ENCODE data around the gene OR4C6. TPM values are rescaled to one million over a fixed set of nuclear protein-coding genes. Genes with fewer than 3 reads are reported as not detected.

The OR4C6 gene
- total RNA-seq, 1 experiment from 2014 or later: not detected

GRCh38 chr11:55669376-55669775 is 7.4 kb downstream of the OR4C6 start:
- H3K79me2 ChIP-seq (ENCODE audit: low read length): no peaks in the 10 kb centered on the region
- H3K4me1 ChIP-seq (ENCODE audit: low read length): no peaks in the 10 kb centered on the region
- H3K9ac ChIP-seq (ENCODE audit: low read length): no peak overlapping the region
- no peak overlapping the region for H3K27ac ChIP-seq (ENCODE audit: low read length)
- H2AFZ ChIP-seq (ENCODE audit: low read length): no peak overlapping the region
- H3K9me2 ChIP-seq (replicated peaks; ENCODE audit: insufficient read depth, low read length): no peaks in the 10 kb centered on the region
- H3K4me2 ChIP-seq (ENCODE audit: low read depth, low read length, poor library complexity, severe bottlenecking): no peak overlapping the region
- no peak overlapping the region for H3K4me3 ChIP-seq (ENCODE audit: low read length)
- no peaks in the 10 kb centered on the region for H4K20me1 ChIP-seq (ENCODE audit: insufficient read depth, low read depth, low read length)
- H3K27me3 ChIP-seq (ENCODE audit: low read length): no peaks in the 10 kb centered on the region
- DNase-seq: no peak
- peaks cover 3% of the 10 kb centered on the region; the same call in 1 of the 2 replicates for H3K9me3 ChIP-seq (ENCODE audit: low read length)
- no peaks in the 10 kb centered on the region for H3K36me3 ChIP-seq (ENCODE audit: insufficient read depth, low read length)

- Histone ChIP-seq H3K36me3 (ENCODE audit: insufficient read depth, low read length) (no peaks in the 10 kb centered on the region), H3K27ac (ENCODE audit: low read length) (no peak overlapping the region), H3K79me2 (ENCODE audit: low read length) (no peaks in the 10 kb centered on the region), H3K9ac (ENCODE audit: low read length) (no peak overlapping the region), H4K20me1 (ENCODE audit: insufficient read depth, low read depth, low read length) (no peaks in the 10 kb centered on the region), H3K9me3 (ENCODE audit: low read length) (peaks cover 9% of the 10 kb centered on the region; the same call in 1 of the 2 replicates), H3K4me2 (ENCODE audit: low read depth, low read length, poor library complexity, severe bottlenecking) (no peak overlapping the region), H3K27me3 (ENCODE audit: low read length) (no peaks in the 10 kb centered on the region), H2AFZ (ENCODE audit: low read length) (no peak overlapping the region), H3K4me3 (ENCODE audit: low read length) (no peak overlapping the region), H3K9me2 (replicated peaks; ENCODE audit: insufficient read depth, low read length) (no peaks in the 10 kb centered on the region), H3K4me1 (ENCODE audit: low read length) (no peaks in the 10 kb centered on the region)
- DNase-seq: no peak
Measured at GRCh38 chr11:55673860-55674259, 11.9 kb downstream of the OR4C6 start.

GRCh38 chr11:55697817-55698216 is 35.8 kb downstream of the OR4C6 start:
- no peaks in the 10 kb centered on the region for H3K27me3 ChIP-seq (ENCODE audit: low read length)
- no peak overlapping the region for H2AFZ ChIP-seq (ENCODE audit: low read length)
- H3K4me2 ChIP-seq (ENCODE audit: low read depth, low read length, poor library complexity, severe bottlenecking): no peak overlapping the region
- no peak overlapping the region for H3K4me3 ChIP-seq (ENCODE audit: low read length)
- H4K20me1 ChIP-seq (ENCODE audit: insufficient read depth, low read depth, low read length): no peaks in the 10 kb centered on the region
- no peaks in the 10 kb centered on the region for H3K36me3 ChIP-seq (ENCODE audit: insufficient read depth, low read length)
- H3K9me3 ChIP-seq (ENCODE audit: low read length): peaks cover 18% of the 10 kb centered on the region
- H3K9ac ChIP-seq (ENCODE audit: low read length): no peak overlapping the region
- no peaks in the 10 kb centered on the region for H3K79me2 ChIP-seq (ENCODE audit: low read length)
- H3K9me2 ChIP-seq (replicated peaks; ENCODE audit: insufficient read depth, low read length): no peaks in the 10 kb centered on the region
- H3K4me1 ChIP-seq (ENCODE audit: low read length): no peaks in the 10 kb centered on the region
- no peak overlapping the region for H3K27ac ChIP-seq (ENCODE audit: low read length)
- no peak for DNase-seq

- Histone ChIP-seq H3K27me3 (ENCODE audit: low read length) (no peaks in the 10 kb centered on the region), H3K27ac (ENCODE audit: low read length) (no peak overlapping the region), H3K36me3 (ENCODE audit: insufficient read depth, low read length) (no peaks in the 10 kb centered on the region), H3K9ac (ENCODE audit: low read length) (no peak overlapping the region), H2AFZ (ENCODE audit: low read length) (no peak overlapping the region), H3K9me3 (ENCODE audit: low read length) (peaks cover 18% of the 10 kb centered on the region), H3K4me3 (ENCODE audit: low read length) (no peak overlapping the region), H3K9me2 (replicated peaks; ENCODE audit: insufficient read depth, low read length) (no peaks in the 10 kb centered on the region), H4K20me1 (ENCODE audit: insufficient read depth, low read depth, low read length) (no peaks in the 10 kb centered on the region), H3K4me2 (ENCODE audit: low read depth, low read length, poor library complexity, severe bottlenecking) (no peak overlapping the region), H3K79me2 (ENCODE audit: low read length) (no peaks in the 10 kb centered on the region), H3K4me1 (ENCODE audit: low read length) (no peaks in the 10 kb centered on the region)
- DNase-seq: no peak
Measured at GRCh38 chr11:55701429-55701828, 39.4 kb downstream of the OR4C6 start.

- Histone ChIP-seq H3K79me2 (ENCODE audit: low read length) (no peaks in the 10 kb centered on the region), H2AFZ (ENCODE audit: low read length) (no peak overlapping the region), H3K4me1 (ENCODE audit: low read length) (no peaks in the 10 kb centered on the region), H3K9me2 (replicated peaks; ENCODE audit: insufficient read depth, low read length) (no peaks in the 10 kb centered on the region), H4K20me1 (ENCODE audit: insufficient read depth, low read depth, low read length) (no peaks in the 10 kb centered on the region), H3K9me3 (ENCODE audit: low read length) (no peaks in the 10 kb centered on the region), H3K27me3 (ENCODE audit: low read length) (no peaks in the 10 kb centered on the region), H3K9ac (ENCODE audit: low read length) (no peak overlapping the region), H3K4me2 (ENCODE audit: low read depth, low read length, poor library complexity, severe bottlenecking) (no peak overlapping the region), H3K36me3 (ENCODE audit: insufficient read depth, low read length) (no peaks in the 10 kb centered on the region), H3K27ac (ENCODE audit: low read length) (no peak overlapping the region), H3K4me3 (ENCODE audit: low read length) (no peak overlapping the region)
- peak; percentile 81 for DNase-seq
Measured at GRCh38 chr11:55707029-55707428, 45.0 kb downstream of the OR4C6 start.

GRCh38 chr11:55714982-55715888 is 53.2 kb downstream of the OR4C6 start:
- no peaks in the 10 kb centered on the region for H3K4me1 ChIP-seq (ENCODE audit: low read length)
- H3K36me3 ChIP-seq (ENCODE audit: insufficient read depth, low read length): no peaks in the 10 kb centered on the region
- H2AFZ ChIP-seq (ENCODE audit: low read length): no peak overlapping the region
- H3K79me2 ChIP-seq (ENCODE audit: low read length): no peaks in the 10 kb centered on the region
- 0 out of 2 replicates have a peak, but pooled peaks cover 2% of the 10 kb centered on the region for H3K9me3 ChIP-seq (ENCODE audit: low read length)
- no peak overlapping the region for H3K4me2 ChIP-seq (ENCODE audit: low read depth, low read length, poor library complexity, severe bottlenecking)
- H3K9me2 ChIP-seq (replicated peaks; ENCODE audit: insufficient read depth, low read length): no peaks in the 10 kb centered on the region
- H3K9ac ChIP-seq (ENCODE audit: low read length): no peak overlapping the region
- no peak overlapping the region for H3K4me3 ChIP-seq (ENCODE audit: low read length)
- peak; percentile 67 for DNase-seq
- H3K27me3 ChIP-seq (ENCODE audit: low read length): no peaks in the 10 kb centered on the region
- H3K27ac ChIP-seq (ENCODE audit: low read length): no peak overlapping the region
- H4K20me1 ChIP-seq (ENCODE audit: insufficient read depth, low read depth, low read length): no peaks in the 10 kb centered on the region

Other genes with a start within 250 kb of the OR4C6 start
- gene OR4C15, start 107.7 kb upstream of the OR4C6 start, total RNA-seq (2014; rRNA removed; shearing (Covaris generic); ENCODE audit: low replicate concordance): not detected in 2 replicates
- gene OR4C16, start 90.1 kb upstream of the OR4C6 start, total RNA-seq (2014; rRNA removed; shearing (Covaris generic); ENCODE audit: low replicate concordance): not detected in 2 replicates
- gene OR4C11, start 54.6 kb upstream of the OR4C6 start, total RNA-seq (2014; rRNA removed; shearing (Covaris generic); ENCODE audit: low replicate concordance): not detected in 2 replicates
- gene OR4P4, start 27.1 kb upstream of the OR4C6 start, total RNA-seq (2014; rRNA removed; shearing (Covaris generic); ENCODE audit: low replicate concordance): not detected in 2 replicates
- not detected in 2 replicates for gene OR4S2, start 13.9 kb upstream of the OR4C6 start, total RNA-seq (2014; rRNA removed; shearing (Covaris generic); ENCODE audit: low replicate concordance)
- not detected in 2 replicates for gene OR5D13, start 111.2 kb downstream of the OR4C6 start, total RNA-seq (2014; rRNA removed; shearing (Covaris generic); ENCODE audit: low replicate concordance)
- gene OR5D14, start 133.4 kb downstream of the OR4C6 start, total RNA-seq (2014; rRNA removed; shearing (Covaris generic); ENCODE audit: low replicate concordance): not detected in 2 replicates
- not detected in 2 replicates for gene OR5L1, start 149.2 kb downstream of the OR4C6 start, total RNA-seq (2014; rRNA removed; shearing (Covaris generic); ENCODE audit: low replicate concordance)
- not detected in 2 replicates for gene OR5D18, start 157.4 kb downstream of the OR4C6 start, total RNA-seq (2014; rRNA removed; shearing (Covaris generic); ENCODE audit: low replicate concordance)
- gene OR5L2, start 165.0 kb downstream of the OR4C6 start, total RNA-seq (2014; rRNA removed; shearing (Covaris generic); ENCODE audit: low replicate concordance): not detected in 2 replicates
- not detected in 2 replicates for gene OR5D16, start 176.6 kb downstream of the OR4C6 start, total RNA-seq (2014; rRNA removed; shearing (Covaris generic); ENCODE audit: low replicate concordance)
- not detected in 2 replicates for gene TRIM51, start 221.1 kb downstream of the OR4C6 start, total RNA-seq (2014; rRNA removed; shearing (Covaris generic); ENCODE audit: low replicate concordance)

Measured in Karpas-422 (cell line).